ENCODE measurements around the gene CAMK2B. TPM values are rescaled to one million over a fixed set of nuclear protein-coding genes. Genes with fewer than 3 reads are reported as not detected.

Gene CAMK2B
- total and polyA plus RNA-seq, 2 of the 13 experiments (the other 11 are each of a cell fraction or from before 2014, with no cell fraction given) = 0.27 to 0.48 TPM

- H4K20me1 ChIP-seq (ENCODE audit: insufficient read depth, low read length) = no peaks in the 10 kb centered on the region
- BruUV-seq (replicated peaks) = no TSS peak
- no peaks in the 10 kb centered on the region for H3K79me2 ChIP-seq (ENCODE audit: insufficient read depth, low read length)
- no peak for ATAC-seq
- intact Hi-C loops (cut with micrococcal nuclease; ENCODE audit: unreplicated experiment) (loop anchor here (1.0 to 10.0 kb wide), 2 partner anchors 61 to 124 kb away; no protein-coding TSS in a partner anchor), in situ Hi-C loops (cut with HindIII; ENCODE audit: extremely low pct_ligation_motif_present, low pct_unique_long_range_greater_than_20kb) (loop anchor here (5.0 kb wide), 1 partner anchor 74 kb away; the partner anchor contains the start of gene POLD2)
- no peaks in the 10 kb centered on the region for H3K9me3 ChIP-seq (ENCODE audit: low read length)
- FAIRE-seq = no peak
- no peaks in the 10 kb centered on the region for H3K36me3 ChIP-seq (replicated peaks in 1 of 2; ENCODE audit: control insufficient read depth in 1 of 2, insufficient read depth in 2 of 2, low read length in 2 of 2)
- H2AFZ ChIP-seq (ENCODE audit: low read length) = no peak overlapping the region
- H3K4me3 ChIP-seq (replicated peaks in 1 of 3; ENCODE audit: insufficient read depth in 1 of 3, low read depth in 2 of 3, low read length in 3 of 3) = no peak overlapping the region
- TF ChIP-seq BORCS8-MEF2B (CRISPR knock-in tag; IDR thresholded peaks at IDR 0.05) (no peak), SRSF1 (optimal IDR thresholded peaks at IDR 0.05; ENCODE audit: low read depth, low read length) (no peak), ZNF326 (CRISPR knock-in tag; IDR thresholded peaks at IDR 0.05; ENCODE audit: borderline replicate concordance) (no peak), MIXL1 (CRISPR knock-in tag; IDR thresholded peaks at IDR 0.05) (no peak), SATB2 (CRISPR knock-in tag; IDR thresholded peaks at IDR 0.05) (no peak), CERS6 (CRISPR knock-in tag; IDR thresholded peaks at IDR 0.05) (no peak), RAD51 (IDR thresholded peaks at IDR 0.05; ENCODE audit: borderline replicate concordance) (no peak), NAIF1 (CRISPR knock-in tag; IDR thresholded peaks at IDR 0.05; ENCODE audit: borderline replicate concordance) (no peak), KMT2A (CRISPR knock-in tag; IDR thresholded peaks at IDR 0.05) (no peak), ARID2 (CRISPR knock-in tag; IDR thresholded peaks at IDR 0.05; ENCODE audit: borderline replicate concordance) (no peak), NR0B2 (CRISPR knock-in tag; IDR thresholded peaks at IDR 0.05) (no peak), RBM22 (optimal IDR thresholded peaks at IDR 0.05; ENCODE audit: low read length) (no peak)
- H3K27ac ChIP-seq (ENCODE audit: extremely low read length, insufficient read depth, low read length) = no peak overlapping the region
- POLR2A ChIA-PET = no interaction called here
- H3K4me1 ChIP-seq (ENCODE audit: insufficient read depth, low read length) = no peaks in the 10 kb centered on the region
- DNase-seq (ENCODE audit: low spot score) = no peak
- CTCF ChIA-PET (ENCODE audit: low intra/inter-chr PET ratio, low total read pairs) = interaction anchor here (1.3 kb wide), 2 partner anchors 65 to 176 kb away, joined by 3 to 6 read pairs; no protein-coding TSS in a partner anchor
- H3K4me2 ChIP-seq (ENCODE audit: low read depth, low read length) = no peak overlapping the region
- 0% methylated on average over 1 of the region's 1 CpG for WGBS (ENCODE audit: low lambda C conversion rate)
- peaks cover 0 to 6% of the 10 kb centered on the region in 2 experiments; a peak in 2 of 5 replicates for H3K27me3 ChIP-seq (ENCODE audit: control insufficient read depth in 1 of 2, insufficient read depth in 2 of 2, low read length in 2 of 2)
- H3K9ac ChIP-seq (ENCODE audit: insufficient read depth, low read depth, low read length) = no peak overlapping the region
These were observed 129.5 kb downstream of the CAMK2B start for GRCh38 chr7:44195889-44196288.
